AG10803 (cell line): ENCODE data around the gene HSPG2.

Experiments used
- DNase-seq: peaks from one replicate; pipeline ENCODE4 v3.0.0; 2010; ENCODE audit warnings: low read depth
- H3K4me3 ChIP-seq: 2 replicates; pipeline ENCODE4 v1.5.1; 2011; ENCODE audit warnings: mild to moderate bottlenecking, low read length, control low read depth
- TF ChIP-seq, protein P1 (sequence below): conservative IDR thresholded peaks from 2 replicates; pipeline ENCODE4 v1.5.1; 2011; ENCODE audit warnings: mild to moderate bottlenecking, low read length, control low read depth, inconsistent platforms

The HSPG2 gene

GRCh38 chr1:21851430-21852250, 85.5 kb downstream of the HSPG2 start:
- H3K4me3 ChIP-seq = no peak overlapping the region
- DNase-seq = no peak
- TF ChIP-seq, protein P1, sequence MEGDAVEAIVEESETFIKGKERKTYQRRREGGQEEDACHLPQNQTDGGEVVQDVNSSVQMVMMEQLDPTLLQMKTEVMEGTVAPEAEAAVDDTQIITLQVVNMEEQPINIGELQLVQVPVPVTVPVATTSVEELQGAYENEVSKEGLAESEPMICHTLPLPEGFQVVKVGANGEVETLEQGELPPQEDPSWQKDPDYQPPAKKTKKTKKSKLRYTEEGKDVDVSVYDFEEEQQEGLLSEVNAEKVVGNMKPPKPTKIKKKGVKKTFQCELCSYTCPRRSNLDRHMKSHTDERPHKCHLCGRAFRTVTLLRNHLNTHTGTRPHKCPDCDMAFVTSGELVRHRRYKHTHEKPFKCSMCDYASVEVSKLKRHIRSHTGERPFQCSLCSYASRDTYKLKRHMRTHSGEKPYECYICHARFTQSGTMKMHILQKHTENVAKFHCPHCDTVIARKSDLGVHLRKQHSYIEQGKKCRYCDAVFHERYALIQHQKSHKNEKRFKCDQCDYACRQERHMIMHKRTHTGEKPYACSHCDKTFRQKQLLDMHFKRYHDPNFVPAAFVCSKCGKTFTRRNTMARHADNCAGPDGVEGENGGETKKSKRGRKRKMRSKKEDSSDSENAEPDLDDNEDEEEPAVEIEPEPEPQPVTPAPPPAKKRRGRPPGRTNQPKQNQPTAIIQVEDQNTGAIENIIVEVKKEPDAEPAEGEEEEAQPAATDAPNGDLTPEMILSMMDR = no peak

- DNase-seq = no peak
- TF ChIP-seq, protein P1 = no peak
- H3K4me3 ChIP-seq = no peak overlapping the region
Measured at GRCh38 chr1:21849909-21850576, 87.1 kb downstream of the HSPG2 start.

DNA sequence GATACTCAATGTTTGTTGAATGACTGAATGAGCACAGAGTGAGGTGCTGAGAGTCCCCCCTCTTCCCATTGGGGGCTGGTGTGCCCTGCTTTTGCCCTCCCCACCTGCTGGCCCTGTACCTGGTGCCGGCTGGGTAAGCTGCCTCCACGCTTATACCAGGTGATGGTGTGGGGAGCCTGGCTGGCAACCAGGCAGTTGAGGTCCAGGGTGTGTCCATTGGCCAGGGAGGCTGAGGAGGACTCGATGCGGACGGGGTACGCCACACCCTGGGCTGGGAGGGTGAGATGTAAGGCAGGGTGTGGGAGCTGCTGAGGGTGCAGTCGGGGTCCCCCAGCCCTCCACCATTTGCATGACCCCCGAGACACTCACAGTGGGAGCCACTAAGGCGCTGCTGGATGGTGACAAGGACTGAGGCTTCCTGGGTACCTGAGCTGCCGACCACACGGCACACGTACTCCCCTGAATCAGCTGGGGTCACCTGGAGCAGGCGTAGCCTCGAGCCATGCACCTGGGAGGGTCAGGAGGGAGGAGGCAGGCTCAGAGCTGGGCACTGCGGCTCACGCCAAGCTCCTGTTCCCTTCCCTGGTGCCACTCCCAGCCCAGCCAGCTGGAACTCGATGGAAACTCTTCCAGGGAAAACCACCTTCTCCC, 88.5 kb downstream of the HSPG2 start:
- TF ChIP-seq, protein P1 = no peak
- no peak overlapping the region for H3K4me3 ChIP-seq
- DNase-seq = no peak

- TF ChIP-seq, protein P1 = no peak
- no peak for DNase-seq
- H3K4me3 ChIP-seq = no peak overlapping the region
Measured at GRCh38 chr1:21847223-21848205, 89.6 kb downstream of the HSPG2 start.

DNA sequence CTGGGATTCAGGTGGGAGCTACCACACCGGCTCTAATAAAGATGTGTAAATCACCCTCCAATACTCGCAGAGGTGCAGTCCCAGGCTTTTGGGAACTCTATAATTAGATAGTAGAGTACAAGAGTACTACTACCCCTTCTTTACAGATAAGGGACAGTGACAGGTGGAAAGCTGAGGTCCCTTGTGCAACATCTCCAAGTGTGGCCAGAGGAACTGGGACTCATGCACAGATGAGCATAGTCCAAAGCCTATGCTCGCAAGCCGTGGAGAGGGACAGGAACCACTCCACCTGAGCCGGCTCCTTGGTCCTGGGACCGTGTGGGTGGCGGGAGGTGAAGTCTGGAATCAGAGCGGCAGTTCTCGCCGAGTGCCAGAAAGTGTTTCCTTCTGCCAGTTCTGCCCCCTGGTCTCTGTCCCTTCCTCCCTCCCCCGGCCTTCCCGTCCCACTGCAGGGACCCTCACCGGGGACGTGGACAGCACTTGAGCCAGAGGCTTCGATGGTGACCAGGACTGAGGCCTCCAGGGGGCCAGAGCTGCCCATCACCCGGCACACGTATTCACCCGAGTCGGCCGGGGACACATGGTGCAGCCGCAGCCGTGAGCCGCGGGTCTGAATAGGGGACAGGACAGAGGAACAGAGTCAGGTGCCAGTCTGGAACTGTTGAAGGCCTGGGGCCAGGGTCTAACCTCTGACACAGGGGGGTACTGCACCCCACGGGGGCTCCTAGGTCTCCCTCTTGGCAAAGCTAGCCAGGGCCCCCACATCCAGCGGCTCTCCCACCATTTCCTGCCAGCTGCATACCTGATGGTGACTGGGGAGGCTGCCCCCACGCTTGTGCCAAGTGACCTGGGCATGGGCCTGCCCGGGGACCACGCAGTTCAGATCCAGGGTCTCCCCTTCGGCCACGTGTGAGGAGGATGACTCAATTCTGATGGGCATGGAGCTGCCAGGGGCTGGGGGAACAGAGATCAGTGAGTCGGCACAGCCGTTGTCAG, 91.2 kb downstream of the HSPG2 start:
- no peak for DNase-seq
- TF ChIP-seq, protein P1 = no peak
- H3K4me3 ChIP-seq = no peak overlapping the region
